Stimulated activated naive CD4-positive, alpha-beta T cell treated with Interleukin-2 at 50 U/mL for 16 hours (primary cell): ENCODE data around the gene MTM1.
A peak's percentile ranks its signal among the peaks of the same experiment; 100 is the strongest.

Source experiments
- DNase-seq: peaks from one replicate; lab custom pipeline; 2025; lab: John Stamatoyannopoulos, UW

MTM1 gene

GRCh38 chrX:150676221-150676620 is 107.8 kb downstream of the MTM1 start:
- DNase-seq: no peak

GRCh38 chrX:150680974-150681373 is 112.6 kb downstream of the MTM1 start:
- no peak for DNase-seq

GRCh38 chrX:150683112-150683511 is 114.7 kb downstream of the MTM1 start:
- no peak for DNase-seq

GRCh38 chrX:150683536-150684146 is 115.2 kb downstream of the MTM1 start:
- no peak for DNase-seq

- DNase-seq: no peak
These were observed 120.6 kb downstream of the MTM1 start for GRCh38 chrX:150688911-150689451.

GRCh38 chrX:150690126-150690525 is 121.7 kb downstream of the MTM1 start:
- no peak for DNase-seq

- no peak for DNase-seq
These were observed 123.9 kb downstream of the MTM1 start for GRCh38 chrX:150692296-150692695.

- peak; percentile 41 for DNase-seq
These were observed 124.7 kb downstream of the MTM1 start, which contains the start of gene MTMR1 for GRCh38 chrX:150692831-150693724. TSS of gene MTMR1 (plus strand) at chrX:150693396. CDS start at chrX:150693531, 135 bp downstream.

GRCh38 chrX:150693725-150694574 is 125.5 kb downstream of the MTM1 start:
- DNase-seq: peak; percentile 57

GRCh38 chrX:150694738-150695410 is 126.5 kb downstream of the MTM1 start:
- peak; percentile 31 for DNase-seq

- DNase-seq: no peak
These were observed 127.9 kb downstream of the MTM1 start for GRCh38 chrX:150696331-150696730.

- no peak for DNase-seq
These were observed 128.4 kb downstream of the MTM1 start for GRCh38 chrX:150696866-150697265.

GRCh38 chrX:150697641-150698040 is 129.2 kb downstream of the MTM1 start:
- no peak for DNase-seq

- no peak for DNase-seq
These were observed 130.6 kb downstream of the MTM1 start for GRCh38 chrX:150698981-150699380.

- DNase-seq: no peak
These were observed 131.7 kb downstream of the MTM1 start for GRCh38 chrX:150700107-150700506.

- no peak for DNase-seq
These were observed 133.0 kb downstream of the MTM1 start for GRCh38 chrX:150701377-150701776.

- no peak for DNase-seq
These were observed 134.7 kb downstream of the MTM1 start for GRCh38 chrX:150702966-150703694.

GRCh38 chrX:150703695-150703974 is 135.2 kb downstream of the MTM1 start:
- DNase-seq: no peak

- no peak for DNase-seq
These were observed 135.7 kb downstream of the MTM1 start for GRCh38 chrX:150704030-150704613.

- no peak for DNase-seq
These were observed 144.2 kb downstream of the MTM1 start for GRCh38 chrX:150712619-150713018.

- DNase-seq: no peak
These were observed 146.8 kb downstream of the MTM1 start for GRCh38 chrX:150715184-150715583.
